ENCODE data around the gene TRAPPC10. TPM values are rescaled to one million over a fixed set of nuclear protein-coding genes. Genes with fewer than 3 reads are reported as not detected.
A peak's percentile ranks its signal among the peaks of the same experiment; 100 is the strongest.

Gene TRAPPC10
- total RNA-seq, 1 experiment from 2014 or later: 30.2 TPM

- H3K4me3 ChIP-seq: no peak overlapping the region
- H3K27ac ChIP-seq: peak overlapping the region; percentile 57
- peaks cover 77% of the 10 kb centered on the region for H3K36me3 ChIP-seq
- no peaks in the 10 kb centered on the region for H3K27me3 ChIP-seq (replicated peaks)
- DNase-seq (ENCODE audit: low read depth in 1 of 2, low spot score in 2 of 2): peak in 1 of 2 experiments; percentile 33
- peaks cover 47% of the 10 kb centered on the region for H3K4me1 ChIP-seq (replicated peaks)
- no peaks in the 10 kb centered on the region for H3K9me3 ChIP-seq (replicated peaks)
These were observed 71.7 kb downstream of the TRAPPC10 start for GRCh38 chr21:44083631-44084291.

DNA sequence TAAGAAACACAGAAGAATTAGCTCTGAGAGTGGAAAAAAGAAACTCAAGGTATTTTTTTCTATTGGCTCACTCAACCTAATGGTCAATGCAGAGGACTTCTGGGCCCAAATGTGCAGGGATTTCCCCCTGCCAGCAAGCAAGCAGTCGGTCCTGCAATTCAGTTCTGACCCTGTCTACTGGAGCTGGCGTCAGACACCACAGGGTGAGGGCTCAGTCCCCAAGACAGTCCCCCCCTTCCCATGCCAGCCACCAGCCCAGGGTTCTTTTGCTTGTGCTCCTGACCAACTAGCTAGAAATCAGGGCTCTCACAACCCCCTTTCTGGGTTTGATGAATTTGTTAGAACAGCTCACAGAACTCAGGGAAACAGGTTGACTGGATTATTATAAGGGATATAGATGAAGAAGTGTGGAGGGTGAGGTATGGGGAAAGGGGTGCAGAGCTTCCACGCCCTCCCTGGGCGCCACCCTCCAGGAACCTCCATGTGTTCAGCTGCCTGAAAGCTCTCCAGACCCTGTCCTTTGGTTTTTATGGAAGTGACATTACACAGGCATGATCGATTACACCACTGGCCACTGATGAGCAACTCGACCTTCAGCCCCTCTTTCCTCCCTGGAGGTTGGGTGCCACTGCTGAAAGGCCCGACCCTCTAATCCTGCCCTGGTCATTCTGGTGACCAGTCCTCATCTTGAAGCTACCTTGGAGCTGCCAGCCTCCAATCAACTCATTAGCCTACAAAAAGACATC lies 72.6 kb downstream of the TRAPPC10 start:
- Histone ChIP-seq H3K36me3 (peaks cover 73% of the 10 kb centered on the region), H3K9me3 (replicated peaks) (no peaks in the 10 kb centered on the region), H3K27me3 (replicated peaks) (no peaks in the 10 kb centered on the region), H3K4me3 (no peak overlapping the region), H3K4me1 (replicated peaks) (peaks cover 47% of the 10 kb centered on the region), H3K27ac (peak overlapping the region; percentile 50)
- DNase-seq (ENCODE audit: low read depth in 1 of 2, low spot score in 2 of 2): no peak

- Histone ChIP-seq H3K36me3 (peaks cover 77% of the 10 kb centered on the region), H3K4me1 (replicated peaks) (peaks cover 47% of the 10 kb centered on the region)
- peak in 1 of 2 experiments; percentile 87 for DNase-seq (ENCODE audit: low read depth in 1 of 2, low spot score in 2 of 2)
These were observed 73.6 kb downstream of the TRAPPC10 start for GRCh38 chr21:44085491-44086321.

GRCh38 chr21:44086636-44087425 lies 74.7 kb downstream of the TRAPPC10 start:
- DNase-seq (ENCODE audit: low read depth in 1 of 2, low spot score in 2 of 2): no peak
- H3K27ac ChIP-seq: peak overlapping the region; percentile 64
- H3K9me3 ChIP-seq (replicated peaks): no peaks in the 10 kb centered on the region
- H3K27me3 ChIP-seq (replicated peaks): no peaks in the 10 kb centered on the region
- H3K36me3 ChIP-seq: peaks cover 74% of the 10 kb centered on the region
- H3K4me3 ChIP-seq: no peak overlapping the region
- peaks cover 47% of the 10 kb centered on the region for H3K4me1 ChIP-seq (replicated peaks)

More at GRCh38 chr21:44085491-44086321, 73.6 kb downstream of the TRAPPC10 start:
- no peaks in the 10 kb centered on the region for H3K27me3 ChIP-seq (replicated peaks)
- no peak overlapping the region for H3K4me3 ChIP-seq
- peak overlapping the region; percentile 64 for H3K27ac ChIP-seq
- H3K9me3 ChIP-seq (replicated peaks): no peaks in the 10 kb centered on the region

DNA sequence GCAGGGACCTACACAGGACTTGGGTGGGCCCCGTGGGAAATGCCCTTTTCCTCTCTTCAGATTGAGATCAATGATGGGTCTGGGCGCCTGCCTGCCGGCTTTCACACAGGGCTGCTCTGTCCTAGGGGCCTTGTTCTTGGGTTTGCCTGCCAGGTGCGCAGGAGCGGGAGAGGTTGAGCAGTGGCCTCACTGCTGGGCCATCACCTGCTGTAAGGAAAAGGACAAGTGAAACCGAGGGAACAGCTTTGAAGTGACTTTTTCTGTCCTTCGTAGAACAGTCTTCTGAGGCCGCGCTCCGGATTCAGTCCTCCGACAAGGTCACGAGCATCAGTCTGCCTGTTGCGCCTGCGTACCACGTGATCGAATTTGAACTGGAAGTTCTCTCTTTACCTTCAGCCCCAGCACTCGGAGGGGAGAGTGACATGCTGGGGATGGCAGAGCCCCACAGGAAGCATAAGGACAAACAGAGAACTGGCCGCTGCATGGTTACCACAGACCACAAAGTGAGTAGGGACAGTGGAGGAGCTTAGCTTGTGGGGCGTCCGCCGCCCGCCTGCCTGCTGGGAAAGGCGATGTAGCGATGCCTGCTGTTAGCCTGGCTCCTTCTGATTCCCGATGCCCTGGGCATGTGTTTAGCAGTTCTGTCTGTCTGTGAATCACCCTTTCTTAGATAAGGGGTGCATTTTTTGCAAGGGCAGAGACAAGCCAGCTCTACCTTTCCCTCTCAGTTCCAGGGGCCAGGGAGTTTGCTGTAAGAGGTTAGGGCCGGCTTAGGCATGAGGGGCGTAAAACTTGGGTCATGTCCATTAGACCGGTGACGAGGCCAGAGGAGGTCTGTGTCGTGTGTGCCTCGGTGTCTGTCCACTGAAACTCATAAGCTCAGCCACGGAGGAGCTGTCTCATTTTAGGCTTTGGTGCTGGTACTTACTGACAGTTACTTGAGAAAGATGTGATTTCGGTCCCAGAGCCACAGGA lies 75.6 kb downstream of the TRAPPC10 start:
- Histone ChIP-seq H3K4me3 (no peak overlapping the region), H3K9me3 (replicated peaks) (no peaks in the 10 kb centered on the region), H3K27ac (no peak overlapping the region), H3K27me3 (replicated peaks) (no peaks in the 10 kb centered on the region), H3K36me3 (peaks cover 74% of the 10 kb centered on the region), H3K4me1 (replicated peaks) (peaks cover 46% of the 10 kb centered on the region)
- no peak for DNase-seq (ENCODE audit: low read depth in 1 of 2, low spot score in 2 of 2)

- no peaks in the 10 kb centered on the region for H3K9me3 ChIP-seq (replicated peaks)
- H3K4me1 ChIP-seq (replicated peaks): peaks cover 40% of the 10 kb centered on the region
- no peak overlapping the region for H3K4me3 ChIP-seq
- peak in 1 of 2 experiments; percentile 35 for DNase-seq (ENCODE audit: low read depth in 1 of 2, low spot score in 2 of 2)
- H3K27me3 ChIP-seq (replicated peaks): no peaks in the 10 kb centered on the region
- peaks cover 74% of the 10 kb centered on the region for H3K36me3 ChIP-seq
- no peak overlapping the region for H3K27ac ChIP-seq
These were observed 76.3 kb downstream of the TRAPPC10 start for GRCh38 chr21:44088401-44088780.

GRCh38 chr21:44089001-44089911 lies 77.1 kb downstream of the TRAPPC10 start:
- DNase-seq (ENCODE audit: low read depth in 1 of 2, low spot score in 2 of 2): peak in 1 of 2 experiments; percentile 28
- H3K27me3 ChIP-seq (replicated peaks): no peaks in the 10 kb centered on the region
- peaks cover 76% of the 10 kb centered on the region for H3K36me3 ChIP-seq
- no peak overlapping the region for H3K4me3 ChIP-seq
- peaks cover 31% of the 10 kb centered on the region for H3K4me1 ChIP-seq (replicated peaks)
- H3K9me3 ChIP-seq (replicated peaks): no peaks in the 10 kb centered on the region
- no peak overlapping the region for H3K27ac ChIP-seq

DNA sequence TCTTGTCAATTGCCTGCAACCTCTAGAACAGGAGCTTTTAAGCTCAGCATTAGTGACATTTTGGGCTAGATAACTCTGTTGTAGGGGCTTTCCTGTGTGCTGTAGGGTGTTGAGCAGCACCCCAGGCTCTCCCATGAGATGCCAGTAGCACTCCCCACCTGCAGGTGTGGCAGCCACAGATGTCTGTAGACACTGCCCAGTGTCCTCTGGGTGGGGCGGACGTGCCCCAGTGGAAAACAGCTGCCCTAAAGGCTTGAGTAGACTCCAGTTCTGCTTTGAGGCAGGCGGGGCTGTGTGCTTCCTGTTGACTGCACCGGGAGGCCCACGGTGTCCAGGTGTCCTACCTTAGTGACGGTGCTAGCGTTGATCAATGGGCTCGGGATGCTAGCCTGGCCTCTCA lies 78.2 kb downstream of the TRAPPC10 start:
- H3K4me1 ChIP-seq (replicated peaks): peaks cover 22% of the 10 kb centered on the region
- no peaks in the 10 kb centered on the region for H3K9me3 ChIP-seq (replicated peaks)
- H3K27me3 ChIP-seq (replicated peaks): no peaks in the 10 kb centered on the region
- DNase-seq (ENCODE audit: low read depth in 1 of 2, low spot score in 2 of 2): no peak
- H3K27ac ChIP-seq: no peak overlapping the region
- peaks cover 74% of the 10 kb centered on the region for H3K36me3 ChIP-seq
- H3K4me3 ChIP-seq: no peak overlapping the region

- H3K27me3 ChIP-seq (replicated peaks): no peaks in the 10 kb centered on the region
- H3K4me1 ChIP-seq (replicated peaks): peaks cover 10% of the 10 kb centered on the region
- DNase-seq (ENCODE audit: low read depth in 1 of 2, low spot score in 2 of 2): peak in 1 of 2 experiments; percentile 23
- H3K27ac ChIP-seq: no peak overlapping the region
- H3K9me3 ChIP-seq (replicated peaks): no peaks in the 10 kb centered on the region
- peaks cover 67% of the 10 kb centered on the region for H3K36me3 ChIP-seq
- no peak overlapping the region for H3K4me3 ChIP-seq
These were observed 80.1 kb downstream of the TRAPPC10 start for GRCh38 chr21:44092211-44092610.

GRCh38 chr21:44093761-44094160 lies 81.7 kb downstream of the TRAPPC10 start:
- no peaks in the 10 kb centered on the region for H3K9me3 ChIP-seq (replicated peaks)
- H3K36me3 ChIP-seq: peaks cover 54% of the 10 kb centered on the region
- H3K4me3 ChIP-seq: no peak overlapping the region
- H3K4me1 ChIP-seq (replicated peaks): peaks cover 6% of the 10 kb centered on the region
- DNase-seq (ENCODE audit: low read depth in 1 of 2, low spot score in 2 of 2): peak in 1 of 2 experiments; percentile 36
- no peak overlapping the region for H3K27ac ChIP-seq
- no peaks in the 10 kb centered on the region for H3K27me3 ChIP-seq (replicated peaks)

DNA sequence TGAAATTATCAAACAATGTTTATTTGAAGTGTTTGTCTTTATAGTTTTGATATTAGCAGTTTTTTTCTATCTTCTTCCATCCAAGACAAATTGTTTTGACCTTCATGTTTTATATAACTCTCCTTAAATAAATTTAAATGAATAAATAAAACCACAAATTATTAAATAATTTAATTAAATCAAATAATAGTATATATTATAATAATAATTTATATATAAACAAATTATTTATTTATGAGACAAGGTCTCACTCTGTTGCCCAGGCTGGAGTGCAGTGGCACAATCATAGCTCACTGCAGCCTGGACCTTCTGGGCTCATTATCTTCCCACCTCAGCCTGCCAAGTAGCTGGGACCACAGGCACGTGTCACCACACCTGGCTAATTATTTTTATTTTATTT lies 82.7 kb downstream of the TRAPPC10 start:
- Histone ChIP-seq H3K36me3 (peaks cover 47% of the 10 kb centered on the region), H3K4me1 (replicated peaks) (peaks cover 6% of the 10 kb centered on the region), H3K27me3 (replicated peaks) (no peaks in the 10 kb centered on the region), H3K4me3 (no peak overlapping the region), H3K9me3 (replicated peaks) (no peaks in the 10 kb centered on the region), H3K27ac (no peak overlapping the region)
- DNase-seq (ENCODE audit: low read depth in 1 of 2, low spot score in 2 of 2): peak in 1 of 2 experiments; percentile 4
